SH-SY5Y (cell line): ENCODE measurements around the gene TRIM15.

Experiments
- GATA2 ChIP-seq: IDR thresholded peaks from 2 replicates; pipeline ENCODE4 v1.6.1; 2011; ENCODE audit warnings: mild to moderate bottlenecking, low read depth, low read length
- GATA3 ChIP-seq: IDR thresholded peaks from 2 replicates; pipeline ENCODE4 v1.6.1; 2011; ENCODE audit warnings: low read depth, mild to moderate bottlenecking, low read length, moderate library complexity

The TRIM15 gene

GRCh38 chr6:30213957-30214656 is 50.8 kb downstream of the TRIM15 start:
- no peak for TF ChIP-seq GATA2
- no peak for TF ChIP-seq GATA3

DNA sequence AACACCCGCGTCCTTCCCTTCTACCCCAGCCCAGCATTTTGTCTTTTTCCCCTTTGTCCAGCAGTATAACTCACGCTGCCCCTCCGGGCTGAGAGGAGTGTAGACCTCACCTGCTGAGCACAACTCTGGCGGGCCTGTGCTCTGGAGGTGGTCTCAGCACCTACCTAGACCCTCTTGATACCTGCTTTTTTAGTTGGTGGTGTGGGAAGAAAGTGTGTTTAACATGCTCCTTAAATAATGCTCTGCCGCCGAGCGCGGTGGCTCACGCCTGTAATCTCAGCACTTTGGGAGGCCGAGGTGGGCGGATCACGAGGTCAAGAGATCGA is 51.3 kb downstream of the TRIM15 start:
- TF ChIP-seq GATA2 (no peak), GATA3 (no peak)

DNA sequence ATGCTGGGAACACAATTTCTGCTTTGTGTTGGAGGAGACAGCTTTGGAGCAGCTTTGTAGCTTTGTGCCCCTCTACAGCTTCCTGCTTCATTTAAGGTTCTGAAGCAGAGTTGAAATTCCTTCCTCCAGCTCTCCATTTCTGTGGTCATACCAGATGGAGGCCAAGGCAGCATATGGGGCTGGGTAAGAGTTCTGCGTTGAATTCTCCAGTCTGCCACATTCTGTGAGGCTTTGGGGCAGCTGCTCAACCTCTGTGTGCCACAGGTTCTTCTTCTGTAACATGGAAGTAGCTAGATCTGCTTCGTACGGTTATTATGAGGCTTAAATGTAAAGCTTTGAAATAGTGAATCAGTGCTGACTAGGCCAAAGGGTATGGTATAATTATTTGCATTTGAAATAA is 52.8 kb downstream of the TRIM15 start:
- TF ChIP-seq GATA2 (no peak), GATA3 (no peak)

DNA sequence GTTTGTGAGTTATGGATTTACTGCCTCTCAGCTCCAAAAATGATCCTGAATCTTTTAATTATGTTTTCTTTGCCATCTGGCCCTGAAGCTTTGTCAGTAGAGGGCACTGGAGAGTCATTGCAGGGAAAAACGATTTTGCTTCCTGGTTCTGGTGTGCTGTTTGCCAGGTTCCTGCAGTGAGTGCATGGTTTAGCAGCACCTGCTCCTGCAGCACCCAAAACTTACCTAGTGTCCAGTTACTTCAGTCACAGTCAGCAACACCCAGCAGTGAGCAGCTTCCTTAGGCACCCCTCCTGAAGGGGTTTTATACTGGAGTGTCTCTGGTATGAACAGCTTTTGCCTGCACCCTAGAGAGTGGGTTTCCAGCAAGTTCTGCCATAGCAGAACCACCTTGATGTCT is 55.9 kb downstream of the TRIM15 start:
- TF ChIP-seq GATA3 (no peak), GATA2 (no peak)
